Neural crest cell (in vitro differentiated cells): ENCODE results near the gene TMEM164. TPM values are rescaled to one million over a fixed set of nuclear protein-coding genes. Genes with fewer than 3 reads are reported as not detected.

Experiments used
- DNase-seq: peaks from one replicate; pipeline ENCODE4 v3.0.0; 2021; ENCODE audit warnings: low read depth, mixed read lengths, low spot score
- H3K27ac Mint-ChIP-seq: one replicate; pipeline ENCODE4 v1.8.0; 2021; ENCODE audit warnings: mild to moderate bottlenecking, mixed read lengths; ENCODE audit not compliant: unreplicated experiment
- H3K27me3 Mint-ChIP-seq: 2 replicates; pipeline ENCODE4 v1.8.0; 2021; ENCODE audit warnings: low read depth, mild to moderate bottlenecking, mixed read lengths
- H3K36me3 Mint-ChIP-seq: 2 replicates; pipeline ENCODE4 v1.8.0; 2021; ENCODE audit warnings: low read depth, mild to moderate bottlenecking, mixed read lengths
- H3K4me1 Mint-ChIP-seq: 2 replicates; pipeline ENCODE4 v1.8.0; 2021; ENCODE audit warnings: mixed read lengths
- H3K4me3 Mint-ChIP-seq: one replicate; pipeline ENCODE4 v1.8.0; 2021; ENCODE audit warnings: mild to moderate bottlenecking, mixed read lengths
- H3K9me3 Mint-ChIP-seq: 2 replicates; pipeline ENCODE4 v1.8.0; 2021; ENCODE audit warnings: mixed read lengths
- total RNA-seq: library from RNA; stranded (reverse); gene quantifications from 2 replicates; pipeline ENCODE4 v1.2.1, GENCODE V29; 2021
- TF ChIP-seq, protein P1 (sequence below): fragments of 200-600 bp; sonication (generic); conservative IDR thresholded peaks from 2 replicates; pipeline ENCODE4 v1.5.0; 2021; ENCODE audit warnings: antibody characterized with exemption, mild to moderate bottlenecking

TMEM164 gene
- total RNA-seq, 1 donor from 2014 or later: 90.2 TPM

GRCh38 chrX:110182362-110182761, 179.4 kb downstream of the TMEM164 start:
- TF ChIP-seq, protein P1, sequence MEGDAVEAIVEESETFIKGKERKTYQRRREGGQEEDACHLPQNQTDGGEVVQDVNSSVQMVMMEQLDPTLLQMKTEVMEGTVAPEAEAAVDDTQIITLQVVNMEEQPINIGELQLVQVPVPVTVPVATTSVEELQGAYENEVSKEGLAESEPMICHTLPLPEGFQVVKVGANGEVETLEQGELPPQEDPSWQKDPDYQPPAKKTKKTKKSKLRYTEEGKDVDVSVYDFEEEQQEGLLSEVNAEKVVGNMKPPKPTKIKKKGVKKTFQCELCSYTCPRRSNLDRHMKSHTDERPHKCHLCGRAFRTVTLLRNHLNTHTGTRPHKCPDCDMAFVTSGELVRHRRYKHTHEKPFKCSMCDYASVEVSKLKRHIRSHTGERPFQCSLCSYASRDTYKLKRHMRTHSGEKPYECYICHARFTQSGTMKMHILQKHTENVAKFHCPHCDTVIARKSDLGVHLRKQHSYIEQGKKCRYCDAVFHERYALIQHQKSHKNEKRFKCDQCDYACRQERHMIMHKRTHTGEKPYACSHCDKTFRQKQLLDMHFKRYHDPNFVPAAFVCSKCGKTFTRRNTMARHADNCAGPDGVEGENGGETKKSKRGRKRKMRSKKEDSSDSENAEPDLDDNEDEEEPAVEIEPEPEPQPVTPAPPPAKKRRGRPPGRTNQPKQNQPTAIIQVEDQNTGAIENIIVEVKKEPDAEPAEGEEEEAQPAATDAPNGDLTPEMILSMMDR: no peak
- Mint-ChIP-seq H3K4me3 (no peak overlapping the region), H3K4me1 (no peaks in the 10 kb centered on the region), H3K27me3 (no peaks in the 10 kb centered on the region), H3K9me3 (peaks cover 13% of the 10 kb centered on the region), H3K36me3 (peaks cover 27% of the 10 kb centered on the region), H3K27ac (no peak overlapping the region)
- no peak for DNase-seq

DNA sequence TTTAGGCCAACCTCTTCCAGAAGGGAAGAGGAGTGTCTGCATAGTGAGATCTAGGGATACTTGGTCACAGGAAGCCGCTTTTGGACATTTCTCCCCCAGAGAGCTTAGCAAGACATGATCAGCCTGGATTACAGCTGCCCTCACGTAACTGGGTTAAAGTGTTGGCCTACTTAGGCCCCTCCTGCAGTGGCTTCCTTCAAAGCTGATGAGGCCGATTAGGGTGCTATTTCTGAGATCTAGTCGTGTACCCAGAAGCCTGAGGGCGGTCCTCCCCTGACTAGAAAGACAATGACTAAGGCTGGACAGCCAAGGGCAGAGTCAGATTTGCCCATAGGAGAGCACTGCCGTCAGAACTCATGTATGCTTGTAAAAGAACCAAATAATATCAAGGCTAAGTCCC, 180.0 kb downstream of the TMEM164 start:
- TF ChIP-seq, protein P1: no peak
- no peak overlapping the region for H3K27ac Mint-ChIP-seq
- H3K27me3 Mint-ChIP-seq: no peaks in the 10 kb centered on the region
- peaks cover 13% of the 10 kb centered on the region for H3K9me3 Mint-ChIP-seq
- DNase-seq: no peak
- no peak overlapping the region for H3K4me3 Mint-ChIP-seq
- H3K36me3 Mint-ChIP-seq: peaks cover 27% of the 10 kb centered on the region
- H3K4me1 Mint-ChIP-seq: no peaks in the 10 kb centered on the region

DNA sequence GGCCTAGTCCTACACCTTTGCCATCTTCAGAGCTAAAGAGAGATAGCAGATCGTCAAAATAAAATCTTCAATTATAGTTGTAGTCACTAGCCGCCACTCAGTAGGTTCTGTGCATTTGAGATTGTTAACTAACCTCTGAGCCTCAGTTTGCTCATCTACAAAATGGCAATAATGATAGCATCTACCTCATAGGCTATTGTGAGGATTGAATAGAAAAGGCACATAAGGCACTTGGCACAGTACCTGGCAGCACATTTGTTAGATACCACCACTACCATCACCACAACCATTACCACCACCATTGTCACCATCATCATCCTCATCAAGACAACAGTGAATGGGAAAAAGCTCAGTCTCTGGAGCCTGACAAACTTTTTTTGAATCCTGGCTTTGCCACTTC, 180.4 kb downstream of the TMEM164 start:
- TF ChIP-seq, protein P1: no peak
- Mint-ChIP-seq H3K9me3 (peaks cover 13% of the 10 kb centered on the region), H3K4me3 (no peak overlapping the region)

GRCh38 chrX:110188701-110189558, 186.0 kb downstream of the TMEM164 start:
- Mint-ChIP-seq H3K27me3 (no peaks in the 10 kb centered on the region), H3K4me3 (no peak overlapping the region), H3K9me3 (peaks cover 11% of the 10 kb centered on the region), H3K4me1 (peaks cover 5% of the 10 kb centered on the region), H3K27ac (no peak overlapping the region), H3K36me3 (peaks cover 21% of the 10 kb centered on the region)
- DNase-seq: no peak
- TF ChIP-seq, protein P1: no peak

More for the DNA sequence above, 180.4 kb downstream of the TMEM164 start:
- no peaks in the 10 kb centered on the region for H3K4me1 Mint-ChIP-seq
- peaks cover 27% of the 10 kb centered on the region for H3K36me3 Mint-ChIP-seq
- DNase-seq: no peak
- H3K27ac Mint-ChIP-seq: no peak overlapping the region
- no peaks in the 10 kb centered on the region for H3K27me3 Mint-ChIP-seq

DNA sequence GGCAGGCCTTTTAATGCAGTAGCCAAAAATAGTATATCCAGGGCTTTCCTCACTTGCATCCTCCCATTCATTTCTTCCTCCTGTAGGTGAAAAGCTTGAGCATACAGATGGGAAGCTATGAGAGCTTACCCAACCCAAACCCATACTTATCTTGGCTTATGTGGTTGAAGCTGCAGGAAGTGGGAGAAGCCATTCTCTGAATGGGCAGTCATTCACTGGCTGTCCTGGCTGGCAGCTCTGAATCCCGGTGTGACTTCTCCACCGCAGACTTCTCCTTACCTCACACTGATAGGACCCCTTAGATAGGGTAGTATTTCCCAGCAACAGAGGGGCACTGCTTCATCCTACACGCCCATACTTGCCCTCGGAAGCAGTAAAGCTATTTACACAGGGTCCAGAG, 189.6 kb downstream of the TMEM164 start:
- Mint-ChIP-seq H3K4me3 (no peak overlapping the region), H3K36me3 (no peaks in the 10 kb centered on the region), H3K9me3 (no peaks in the 10 kb centered on the region), H3K27me3 (no peaks in the 10 kb centered on the region), H3K4me1 (peaks cover 5% of the 10 kb centered on the region), H3K27ac (peak overlapping the region; percentile 64)
- DNase-seq: no peak
- TF ChIP-seq, protein P1: no peak
